Upper lobe of left lung (tissue), 4 donors: ENCODE data around the gene CNTNAP2.

Experiments used
- CTCF ChIP-seq, 6 experiments: fragments of 450-650 bp in 4 of 6; fragments of 200-600 bp in 2 of 6; sonication (generic) in 2 of 6; IDR thresholded peaks; one replicate each; pipeline ENCODE4 v1.5.1; 2016 to 2019; ENCODE audit warnings: antibody characterized with exemption in 6 of 6
- EP300 ChIP-seq, 4 donors: sonication (generic); formaldehyde crosslinking; IDR thresholded peaks; one replicate each; pipeline ENCODE4 v1.5.1; 2017; ENCODE audit warnings: antibody characterized with exemption in 4 of 4, control low read depth in 2 of 4
- POLR2A ChIP-seq, 4 donors: fragments of 450-650 bp; IDR thresholded peaks; one replicate each; pipeline ENCODE4 v1.5.1; 2016 to 2017; ENCODE audit warnings: antibody characterized with exemption in 4 of 4, mild to moderate bottlenecking in 2 of 4
- POLR2AphosphoS5 ChIP-seq, 2 donors: sonication (generic); formaldehyde crosslinking; IDR thresholded peaks; one replicate each; pipeline ENCODE4 v1.5.1; 2017; ENCODE audit warnings: antibody characterized with exemption in 2 of 2

DNA sequence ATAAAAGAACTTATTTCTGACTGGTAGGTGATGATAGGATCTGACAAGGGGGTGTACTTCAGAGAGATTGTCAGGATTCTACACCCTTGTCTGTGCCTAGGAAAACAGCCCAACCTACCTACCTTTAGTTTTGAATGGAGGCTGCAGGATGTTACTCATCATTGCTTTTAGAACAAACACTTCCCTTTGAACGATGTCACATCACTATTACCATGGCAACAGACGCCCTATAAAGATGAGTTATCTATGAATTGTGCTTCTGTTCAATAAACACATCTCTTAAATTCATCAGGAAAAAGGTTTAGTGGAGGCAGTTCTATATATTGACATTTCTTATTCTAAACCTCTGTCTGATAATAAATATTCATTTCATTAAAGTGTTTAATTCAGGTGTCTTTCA, 362.4 kb downstream of the CNTNAP2 start:
- TF ChIP-seq EP300 (IDR thresholded peaks at IDR 0.05) (no peak), POLR2AphosphoS5 (IDR thresholded peaks at IDR 0.05) (no peak), CTCF (IDR thresholded peaks at IDR 0.05) (no peak), POLR2A (IDR thresholded peaks at IDR 0.05) (no peak)
